ENCODE data around the gene TMEM132C. TPM values are rescaled to one million over a fixed set of nuclear protein-coding genes. Genes with fewer than 3 reads are reported as not detected.
A peak's percentile ranks its signal among the peaks of the same experiment; 100 is the strongest.

The TMEM132C gene
- total RNA-seq, 2 experiments from 2014 or later = not detected

- no peak for DNase-seq
- H3K9me3 Mint-ChIP-seq = peaks cover 7% of the 10 kb centered on the region
- H3K27me3 Mint-ChIP-seq = no peaks in the 10 kb centered on the region
- H3K27ac Mint-ChIP-seq = no peak overlapping the region
- POLR2A ChIA-PET = no interaction called here
- H3K4me3 Mint-ChIP-seq = no peak overlapping the region
- intact Hi-C loops (cut with micrococcal nuclease) = no loop called here
- no peaks in the 10 kb centered on the region for H3K36me3 Mint-ChIP-seq
- CTCF ChIA-PET = no interaction called here
- H3K4me1 Mint-ChIP-seq (ENCODE audit: low read depth) = no peaks in the 10 kb centered on the region
Observed at GRCh38 chr12:128623748-128624147, 356.8 kb downstream of the TMEM132C start.

- Mint-ChIP-seq H3K4me3 (no peak overlapping the region), H3K27ac (no peak overlapping the region), H3K9me3 (peaks cover 8% of the 10 kb centered on the region), H3K4me1 (ENCODE audit: low read depth) (no peaks in the 10 kb centered on the region), H3K36me3 (no peaks in the 10 kb centered on the region), H3K27me3 (peaks cover 2% of the 10 kb centered on the region)
- ChIA-PET CTCF (no interaction called here), POLR2A (no interaction called here)
- DNase-seq = no peak
- intact Hi-C loops (cut with micrococcal nuclease) = no loop called here
Observed at GRCh38 chr12:128626808-128627320, 359.9 kb downstream of the TMEM132C start.

- H3K4me1 Mint-ChIP-seq (ENCODE audit: low read depth) = no peaks in the 10 kb centered on the region
- intact Hi-C loops (cut with micrococcal nuclease) = no loop called here
- H3K27ac Mint-ChIP-seq = no peak overlapping the region
- ChIA-PET POLR2A (no interaction called here), CTCF (no interaction called here)
- peaks cover 8% of the 10 kb centered on the region for H3K9me3 Mint-ChIP-seq
- H3K36me3 Mint-ChIP-seq = no peaks in the 10 kb centered on the region
- peaks cover 2% of the 10 kb centered on the region for H3K27me3 Mint-ChIP-seq
- DNase-seq = no peak
- no peak overlapping the region for H3K4me3 Mint-ChIP-seq
Observed at GRCh38 chr12:128627659-128628058, 360.7 kb downstream of the TMEM132C start.

- no peak for DNase-seq
- Mint-ChIP-seq H3K9me3 (peaks cover 8% of the 10 kb centered on the region), H3K4me1 (ENCODE audit: low read depth) (no peaks in the 10 kb centered on the region), H3K27ac (no peak overlapping the region), H3K27me3 (peaks cover 2% of the 10 kb centered on the region), H3K36me3 (no peaks in the 10 kb centered on the region), H3K4me3 (no peak overlapping the region)
- ChIA-PET POLR2A (no interaction called here), CTCF (no interaction called here)
- intact Hi-C loops (cut with micrococcal nuclease) = no loop called here
Observed at GRCh38 chr12:128629979-128630378, 363.0 kb downstream of the TMEM132C start.

- Mint-ChIP-seq H3K4me1 (ENCODE audit: low read depth) (no peaks in the 10 kb centered on the region), H3K27me3 (peaks cover 2% of the 10 kb centered on the region), H3K4me3 (no peak overlapping the region), H3K9me3 (peaks cover 4% of the 10 kb centered on the region), H3K27ac (no peak overlapping the region), H3K36me3 (no peaks in the 10 kb centered on the region)
- ChIA-PET CTCF (no interaction called here), POLR2A (no interaction called here)
- intact Hi-C loops (cut with micrococcal nuclease) = no loop called here
- DNase-seq = no peak
Observed at GRCh38 chr12:128637642-128638606, 371.0 kb downstream of the TMEM132C start.

GRCh38 chr12:128639089-128639488 is 372.1 kb downstream of the TMEM132C start:
- intact Hi-C loops (cut with micrococcal nuclease) = no loop called here
- DNase-seq = no peak
- Mint-ChIP-seq H3K27ac (no peak overlapping the region), H3K36me3 (no peaks in the 10 kb centered on the region), H3K4me1 (ENCODE audit: low read depth) (no peaks in the 10 kb centered on the region), H3K9me3 (peaks cover 4% of the 10 kb centered on the region), H3K27me3 (peaks cover 2% of the 10 kb centered on the region), H3K4me3 (no peak overlapping the region)
- ChIA-PET POLR2A (no interaction called here), CTCF (no interaction called here)

GRCh38 chr12:128643155-128643554 is 376.2 kb downstream of the TMEM132C start:
- CTCF ChIA-PET = no interaction called here
- H3K27me3 Mint-ChIP-seq = peaks cover 2% of the 10 kb centered on the region
- H3K36me3 Mint-ChIP-seq = no peaks in the 10 kb centered on the region
- POLR2A ChIA-PET = no interaction called here
- no peak overlapping the region for H3K27ac Mint-ChIP-seq
- intact Hi-C loops (cut with micrococcal nuclease) = no loop called here
- H3K4me1 Mint-ChIP-seq (ENCODE audit: low read depth) = no peaks in the 10 kb centered on the region
- peaks cover 24% of the 10 kb centered on the region for H3K9me3 Mint-ChIP-seq
- no peak for DNase-seq
- no peak overlapping the region for H3K4me3 Mint-ChIP-seq

- CTCF ChIA-PET = interaction anchor here (1.3 kb wide), 1 partner anchor 1369 kb away, joined by 3 read pairs; no protein-coding TSS in a partner anchor
Observed at GRCh38 chr12:128644664-128645296, 377.8 kb downstream of the TMEM132C start.

GRCh38 chr12:128649902-128650301 is 382.9 kb downstream of the TMEM132C start:
- no peaks in the 10 kb centered on the region for H3K27me3 Mint-ChIP-seq
- intact Hi-C loops (cut with micrococcal nuclease) = no loop called here
- no peak overlapping the region for H3K27ac Mint-ChIP-seq
- no peak overlapping the region for H3K4me3 Mint-ChIP-seq
- no peaks in the 10 kb centered on the region for H3K36me3 Mint-ChIP-seq
- H3K4me1 Mint-ChIP-seq (ENCODE audit: low read depth) = no peaks in the 10 kb centered on the region
- H3K9me3 Mint-ChIP-seq = peaks cover 32% of the 10 kb centered on the region
- CTCF ChIA-PET = no interaction called here
- POLR2A ChIA-PET = no interaction called here
- DNase-seq = no peak

More at GRCh38 chr12:128644664-128645296, 377.8 kb downstream of the TMEM132C start:
- H3K4me3 Mint-ChIP-seq = no peak overlapping the region
- intact Hi-C loops (cut with micrococcal nuclease) = no loop called here
- no peak overlapping the region for H3K27ac Mint-ChIP-seq
- peaks cover 2% of the 10 kb centered on the region for H3K27me3 Mint-ChIP-seq
- DNase-seq = peak; percentile 30
- no peaks in the 10 kb centered on the region for H3K4me1 Mint-ChIP-seq (ENCODE audit: low read depth)
- H3K9me3 Mint-ChIP-seq = peaks cover 32% of the 10 kb centered on the region
- H3K36me3 Mint-ChIP-seq = no peaks in the 10 kb centered on the region
- POLR2A ChIA-PET = no interaction called here

GRCh38 chr12:128652136-128652751 is 385.3 kb downstream of the TMEM132C start:
- Mint-ChIP-seq H3K27ac (no peak overlapping the region), H3K4me1 (ENCODE audit: low read depth) (no peaks in the 10 kb centered on the region), H3K27me3 (no peaks in the 10 kb centered on the region), H3K4me3 (no peak overlapping the region), H3K36me3 (no peaks in the 10 kb centered on the region), H3K9me3 (peaks cover 17% of the 10 kb centered on the region)
- intact Hi-C loops (cut with micrococcal nuclease) = no loop called here
- CTCF ChIA-PET = no interaction called here
- POLR2A ChIA-PET = no interaction called here
- DNase-seq = no peak

GRCh38 chr12:128654468-128654867 is 387.5 kb downstream of the TMEM132C start:
- no peaks in the 10 kb centered on the region for H3K36me3 Mint-ChIP-seq
- no peaks in the 10 kb centered on the region for H3K27me3 Mint-ChIP-seq
- no peaks in the 10 kb centered on the region for H3K9me3 Mint-ChIP-seq
- H3K27ac Mint-ChIP-seq = no peak overlapping the region
- intact Hi-C loops (cut with micrococcal nuclease) = no loop called here
- H3K4me1 Mint-ChIP-seq (ENCODE audit: low read depth) = no peaks in the 10 kb centered on the region
- no peak overlapping the region for H3K4me3 Mint-ChIP-seq
- ChIA-PET CTCF (no interaction called here), POLR2A (no interaction called here)
- no peak for DNase-seq

- ChIA-PET POLR2A (no interaction called here), CTCF (no interaction called here)
- no peak for DNase-seq
- Mint-ChIP-seq H3K27me3 (no peaks in the 10 kb centered on the region), H3K9me3 (no peaks in the 10 kb centered on the region), H3K36me3 (no peaks in the 10 kb centered on the region), H3K27ac (no peak overlapping the region), H3K4me1 (ENCODE audit: low read depth) (no peaks in the 10 kb centered on the region), H3K4me3 (no peak overlapping the region)
- intact Hi-C loops (cut with micrococcal nuclease) = no loop called here
Observed at GRCh38 chr12:128657378-128657777, 390.4 kb downstream of the TMEM132C start.
